Measurements from ENCODE around the gene DENND5A. TPM values are rescaled to one million over a fixed set of nuclear protein-coding genes. Genes with fewer than 3 reads are reported as not detected.

DENND5A gene
- total RNA-seq, 4 donors from 2014 or later: 110 to 134 (median 118) TPM

GRCh38 chr11:9178716-9179115, 86.4 kb downstream of the DENND5A start:
- Histone ChIP-seq H3K36me3 (peaks cover 0 to 58% (median 3%) of the 10 kb centered on the region in 3 donors), H3K27me3 (no peaks in the 10 kb centered on the region), H3K27ac (no peak overlapping the region), H3K4me3 (no peak overlapping the region), H3K9me3 (no peaks in the 10 kb centered on the region), H3K4me1 (no peaks in the 10 kb centered on the region)
- 85 to 91% methylated on average over 4 of the region's 4 CpGs for WGBS, 2 donors
- TF ChIP-seq POLR2A (IDR thresholded peaks at IDR 0.05): no peak
- TF ChIP-seq, protein P1, sequence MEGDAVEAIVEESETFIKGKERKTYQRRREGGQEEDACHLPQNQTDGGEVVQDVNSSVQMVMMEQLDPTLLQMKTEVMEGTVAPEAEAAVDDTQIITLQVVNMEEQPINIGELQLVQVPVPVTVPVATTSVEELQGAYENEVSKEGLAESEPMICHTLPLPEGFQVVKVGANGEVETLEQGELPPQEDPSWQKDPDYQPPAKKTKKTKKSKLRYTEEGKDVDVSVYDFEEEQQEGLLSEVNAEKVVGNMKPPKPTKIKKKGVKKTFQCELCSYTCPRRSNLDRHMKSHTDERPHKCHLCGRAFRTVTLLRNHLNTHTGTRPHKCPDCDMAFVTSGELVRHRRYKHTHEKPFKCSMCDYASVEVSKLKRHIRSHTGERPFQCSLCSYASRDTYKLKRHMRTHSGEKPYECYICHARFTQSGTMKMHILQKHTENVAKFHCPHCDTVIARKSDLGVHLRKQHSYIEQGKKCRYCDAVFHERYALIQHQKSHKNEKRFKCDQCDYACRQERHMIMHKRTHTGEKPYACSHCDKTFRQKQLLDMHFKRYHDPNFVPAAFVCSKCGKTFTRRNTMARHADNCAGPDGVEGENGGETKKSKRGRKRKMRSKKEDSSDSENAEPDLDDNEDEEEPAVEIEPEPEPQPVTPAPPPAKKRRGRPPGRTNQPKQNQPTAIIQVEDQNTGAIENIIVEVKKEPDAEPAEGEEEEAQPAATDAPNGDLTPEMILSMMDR (IDR thresholded peaks at IDR 0.05): no peak
- TF ChIP-seq EP300 (IDR thresholded peaks at IDR 0.05): no peak
- no peak for DNase-seq (ENCODE audit: low spot score in 2 of 2)

GRCh38 chr11:9177438-9178091, 87.6 kb downstream of the DENND5A start:
- Histone ChIP-seq H3K27ac (no peak overlapping the region), H3K4me3 (no peak overlapping the region), H3K27me3 (no peaks in the 10 kb centered on the region), H3K4me1 (no peaks in the 10 kb centered on the region), H3K9me3 (no peaks in the 10 kb centered on the region), H3K36me3 (peaks cover 0 to 64% (median 3%) of the 10 kb centered on the region in 3 donors)
- DNase-seq (ENCODE audit: low spot score in 2 of 2): no peak
- 76 to 98% methylated on average over 2 of the region's 2 CpGs for WGBS, 2 donors
- TF ChIP-seq POLR2A (IDR thresholded peaks at IDR 0.05) (no peak), EP300 (IDR thresholded peaks at IDR 0.05) (no peak)
- TF ChIP-seq, protein P1 (IDR thresholded peaks at IDR 0.05): no peak

GRCh38 chr11:9176550-9176949, 88.6 kb downstream of the DENND5A start:
- H3K4me3 ChIP-seq: no peak overlapping the region
- TF ChIP-seq POLR2A (IDR thresholded peaks at IDR 0.05) (no peak), EP300 (IDR thresholded peaks at IDR 0.05) (no peak)
- TF ChIP-seq, protein P1 (IDR thresholded peaks at IDR 0.05): no peak
- H3K4me1 ChIP-seq: no peaks in the 10 kb centered on the region
- H3K36me3 ChIP-seq: peaks cover 0 to 67% (median 3%) of the 10 kb centered on the region in 3 donors
- no peak for DNase-seq (ENCODE audit: low spot score in 2 of 2)
- no peaks in the 10 kb centered on the region for H3K27me3 ChIP-seq
- H3K9me3 ChIP-seq: no peaks in the 10 kb centered on the region
- H3K27ac ChIP-seq: no peak overlapping the region

- TF ChIP-seq, protein P1 (IDR thresholded peaks at IDR 0.05): no peak
- TF ChIP-seq POLR2A (IDR thresholded peaks at IDR 0.05): no peak
- no peak for TF ChIP-seq EP300 (IDR thresholded peaks at IDR 0.05)
- H3K4me3 ChIP-seq: no peak overlapping the region
- H3K9me3 ChIP-seq: no peaks in the 10 kb centered on the region
- no peaks in the 10 kb centered on the region for H3K4me1 ChIP-seq
- no peak for DNase-seq (ENCODE audit: low spot score in 2 of 2)
- no peak overlapping the region for H3K27ac ChIP-seq
- peaks cover 0 to 68% (median 3%) of the 10 kb centered on the region in 3 donors for H3K36me3 ChIP-seq
- no peaks in the 10 kb centered on the region for H3K27me3 ChIP-seq
Measured at GRCh38 chr11:9176136-9176535, 89.0 kb downstream of the DENND5A start.

DNA sequence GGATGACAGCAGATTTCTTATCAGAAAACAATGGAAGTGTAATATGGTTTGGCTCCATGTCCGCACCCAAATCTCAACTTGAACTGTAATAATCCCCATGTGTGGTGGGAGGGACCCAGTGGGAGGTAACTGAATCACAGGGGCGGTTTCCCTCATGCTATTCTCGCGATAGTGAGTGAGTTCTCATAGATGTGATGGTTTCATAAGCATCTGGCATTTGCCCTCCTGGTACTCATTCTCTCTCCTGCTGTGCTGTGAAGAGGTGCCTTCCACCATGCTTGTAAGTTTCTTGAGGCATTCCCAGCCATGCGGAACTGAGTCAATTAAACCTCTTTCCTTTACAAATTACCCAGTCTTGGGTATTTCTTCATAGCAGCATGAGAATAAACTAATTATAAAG, 92.8 kb downstream of the DENND5A start:
- H3K4me3 ChIP-seq: no peak overlapping the region
- no peaks in the 10 kb centered on the region for H3K9me3 ChIP-seq
- no peak overlapping the region for H3K27ac ChIP-seq
- no peak for TF ChIP-seq POLR2A (IDR thresholded peaks at IDR 0.05)
- TF ChIP-seq, protein P1 (IDR thresholded peaks at IDR 0.05): no peak
- TF ChIP-seq EP300 (IDR thresholded peaks at IDR 0.05): no peak
- no peak for DNase-seq (ENCODE audit: low spot score in 2 of 2)
- 91 to 94% methylated on average over 5 of the region's 5 CpGs for WGBS, 2 donors
- H3K4me1 ChIP-seq: no peaks in the 10 kb centered on the region
- peaks cover 0 to 58% (median 0%) of the 10 kb centered on the region in 3 donors for H3K36me3 ChIP-seq
- no peaks in the 10 kb centered on the region for H3K27me3 ChIP-seq
